Esophagus muscularis mucosa (tissue), 3 donors: ENCODE results near the gene KPNA4.

Experiments
- CTCF ChIP-seq, 3 experiments: fragments of 200-600 bp in 2 of 3; fragments of 450-650 bp in 1 of 3; sonication (generic) in 2 of 3; IDR thresholded peaks; one replicate each; pipeline ENCODE4 v1.5.1; 2017 to 2019; ENCODE audit warnings: antibody characterized with exemption in 3 of 3, mild to moderate bottlenecking in 2 of 3, moderate library complexity in 1 of 3
- POLR2A ChIP-seq: fragments of 450-650 bp; IDR thresholded peaks from one replicate; pipeline ENCODE4 v1.6.1; 2017; ENCODE audit warnings: antibody characterized with exemption, moderate library complexity, mild to moderate bottlenecking, low read depth
- POLR2AphosphoS5 ChIP-seq, 2 donors: sonication (generic); formaldehyde crosslinking; IDR thresholded peaks; one replicate each; pipeline ENCODE4 v1.6.1; 2017; ENCODE audit warnings: antibody characterized with exemption in 2 of 2

GRCh38 chr3:160449636-160450598 lies 115.5 kb downstream of the KPNA4 start, which contains the start of gene TRIM59:
- TF ChIP-seq POLR2AphosphoS5 (IDR thresholded peaks at IDR 0.05) (peak; percentile 67 to 74), CTCF (IDR thresholded peaks at IDR 0.05) (no peak), POLR2A (no peak)
